Fibroblast of the aortic adventitia (primary cell): ENCODE data around the gene APOL4. TPM values are rescaled to one million over a fixed set of nuclear protein-coding genes. Genes with fewer than 3 reads are reported as not detected.

Experiments
- DNase-seq: peaks from one replicate; pipeline ENCODE4 v3.0.0-alpha.2; 2010; ENCODE audit warnings: low read depth
- H3K4me3 ChIP-seq: 2 replicates; pipeline ENCODE4 v1.5.1; 2011; ENCODE audit warnings: low read depth, mild to moderate bottlenecking, control low read depth, low read length, moderate library complexity
- CTCF ChIP-seq: IDR thresholded peaks from 2 replicates; pipeline ENCODE4 v1.5.1; 2011; ENCODE audit warnings: mild to moderate bottlenecking, low read length, control low read depth, inconsistent platforms; ENCODE audit not compliant: insufficient read depth
- total RNA-seq: library from RNA; depleted of rRNA; stranded (reverse); fragments of >200 nt; gene quantifications from 2 replicates; pipeline ENCODE4 v1.2.3, GENCODE V29; 2012; ENCODE audit warnings: low replicate concordance

APOL4 gene
- total RNA-seq, 1 donor: 2.0 TPM

GRCh38 chr22:36184433-36185025, 17.1 kb downstream of the APOL4 start:
- H3K4me3 ChIP-seq: no peak overlapping the region
- peak; percentile 78 for DNase-seq
- no peak for TF ChIP-seq CTCF

- no peak overlapping the region for H3K4me3 ChIP-seq
- TF ChIP-seq CTCF: no peak
These were observed 18.2 kb downstream of the APOL4 start for GRCh38 chr22:36183446-36183845.

GRCh38 chr22:36182857-36183256, 18.8 kb downstream of the APOL4 start:
- H3K4me3 ChIP-seq: no peak overlapping the region
- no peak for TF ChIP-seq CTCF
- peak; percentile 27 for DNase-seq

More at GRCh38 chr22:36183446-36183845, 18.2 kb downstream of the APOL4 start:
- DNase-seq: no peak

GRCh38 chr22:36182056-36182455, 19.6 kb downstream of the APOL4 start:
- DNase-seq: peak; percentile 29
- TF ChIP-seq CTCF: no peak

GRCh38 chr22:36180928-36181327, 20.7 kb downstream of the APOL4 start:
- H3K4me3 ChIP-seq: no peak overlapping the region
- no peak for TF ChIP-seq CTCF
- no peak for DNase-seq

More at GRCh38 chr22:36182056-36182455, 19.6 kb downstream of the APOL4 start:
- H3K4me3 ChIP-seq: no peak overlapping the region

- no peak overlapping the region for H3K4me3 ChIP-seq
- peak; percentile 93 for TF ChIP-seq CTCF
- peak; percentile 78 for DNase-seq
These were observed 21.4 kb downstream of the APOL4 start for GRCh38 chr22:36180038-36180880.
